Duodenal mucosa (tissue), 2 donors: ENCODE results near the gene PPFIBP1.

ENCODE experiments used
- H3K27ac ChIP-seq: one replicate; pipeline ENCODE4 v1.7.0; 2013; ENCODE audit warnings: low read depth, low read length
- H3K27me3 ChIP-seq, 2 donors: one replicate each; pipeline ENCODE4 v1.7.0; 2013; ENCODE audit warnings: low read length in 2 of 2, control low read depth in 1 of 2; ENCODE audit not compliant: insufficient read depth in 2 of 2, control insufficient read depth in 1 of 2
- H3K36me3 ChIP-seq, 2 donors: one replicate each; pipeline ENCODE4 v1.7.0; 2013; ENCODE audit warnings: low read length in 2 of 2, control low read depth in 1 of 2; ENCODE audit not compliant: insufficient read depth in 2 of 2, control insufficient read depth in 1 of 2
- H3K4me1 ChIP-seq, 2 donors: one replicate each; pipeline ENCODE4 v1.7.0; 2013; ENCODE audit warnings: low read length in 2 of 2, control low read depth in 1 of 2; ENCODE audit not compliant: insufficient read depth in 2 of 2, control insufficient read depth in 1 of 2
- H3K4me3 ChIP-seq, 2 donors: one replicate each; pipeline ENCODE4 v1.7.0; 2013; ENCODE audit warnings: low read length in 2 of 2, low read depth in 1 of 2
- H3K9ac ChIP-seq, 2 donors: one replicate each; pipeline ENCODE4 v1.7.0; 2013; ENCODE audit warnings: low read length in 2 of 2, low read depth in 1 of 2
- H3K9me3 ChIP-seq, 2 donors: one replicate each; pipeline ENCODE4 v1.7.0; 2013; ENCODE audit warnings: low read length in 2 of 2, control low read depth in 1 of 2; ENCODE audit not compliant: control insufficient read depth in 1 of 2

Gene PPFIBP1

GRCh38 chr12:27523642-27524493 lies at the start of gene PPFIBP1:
PPFIBP1 (plus strand) TSS chr12:27524206; CDS start chr12:27633397, 109,191 bp downstream.
- H3K27ac ChIP-seq: peak within 1 kb of the TSS; percentile 80
- H3K9ac ChIP-seq: peak within 1 kb of the TSS; percentile 75 to 87
- peaks cover 0 to 12% of the 10 kb centered on the region in 2 donors for H3K4me1 ChIP-seq
- H3K36me3 ChIP-seq: no peaks in the 10 kb centered on the region
- no peaks in the 10 kb centered on the region for H3K9me3 ChIP-seq
- H3K4me3 ChIP-seq: peak within 1 kb of the TSS; percentile 79 to 88
- H3K27me3 ChIP-seq: no peaks in the 10 kb centered on the region

DNA sequence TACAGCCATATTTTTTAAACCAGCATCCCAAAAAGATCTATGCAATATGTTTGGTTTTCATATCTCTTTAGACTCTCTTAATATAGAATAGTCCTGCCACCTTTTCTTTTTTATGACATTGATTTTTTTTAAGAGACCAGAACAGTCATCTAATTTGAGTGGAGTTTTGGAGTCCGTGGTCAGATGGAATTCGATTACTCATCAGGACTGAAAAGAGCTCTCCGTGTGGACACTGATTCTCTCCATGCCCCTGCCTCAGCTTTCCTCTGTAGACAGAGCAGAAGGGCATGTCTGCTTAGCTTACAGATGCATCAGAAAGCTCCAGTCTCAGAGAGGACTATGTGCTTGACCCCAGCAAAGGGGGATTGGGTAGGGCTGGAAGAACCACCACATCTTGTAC lies 49.7 kb upstream of the PPFIBP1 start:
- no peaks in the 10 kb centered on the region for H3K4me1 ChIP-seq
- no peak overlapping the region for H3K27ac ChIP-seq
- peaks cover 15 to 16% of the 10 kb centered on the region in 2 donors for H3K9me3 ChIP-seq
- no peaks in the 10 kb centered on the region for H3K27me3 ChIP-seq
- no peak overlapping the region for H3K4me3 ChIP-seq
- no peak overlapping the region for H3K9ac ChIP-seq
- H3K36me3 ChIP-seq: no peaks in the 10 kb centered on the region

DNA sequence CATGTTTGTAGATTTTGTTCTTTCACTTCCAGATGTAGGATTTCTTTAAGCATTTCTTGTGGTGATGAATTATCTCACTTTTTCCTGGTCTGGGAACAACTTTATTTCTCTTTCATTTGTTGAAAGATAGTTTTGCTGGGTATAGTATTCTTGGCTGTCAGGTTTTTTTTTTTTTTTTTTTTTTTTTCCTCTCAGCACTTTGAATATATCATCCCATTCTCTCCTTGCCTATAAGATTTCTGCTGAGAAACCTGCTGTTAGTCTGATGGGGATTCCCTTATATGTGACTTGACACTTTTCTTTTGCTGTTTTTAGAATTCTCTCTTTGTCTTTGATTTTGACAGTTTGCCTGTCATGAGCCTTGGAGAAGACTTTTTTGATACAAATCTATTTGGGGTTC lies 47.0 kb upstream of the PPFIBP1 start:
- Histone ChIP-seq H3K27me3 (no peaks in the 10 kb centered on the region), H3K4me1 (no peaks in the 10 kb centered on the region), H3K4me3 (no peak overlapping the region), H3K36me3 (no peaks in the 10 kb centered on the region), H3K9ac (no peak overlapping the region), H3K27ac (no peak overlapping the region), H3K9me3 (peaks cover 15 to 16% of the 10 kb centered on the region in 2 donors)

GRCh38 chr12:27478949-27479348 lies 45.1 kb upstream of the PPFIBP1 start:
- Histone ChIP-seq H3K4me1 (no peaks in the 10 kb centered on the region), H3K27ac (no peak overlapping the region), H3K9me3 (peaks cover 15 to 16% of the 10 kb centered on the region in 2 donors), H3K27me3 (no peaks in the 10 kb centered on the region), H3K36me3 (no peaks in the 10 kb centered on the region), H3K9ac (no peak overlapping the region), H3K4me3 (no peak overlapping the region)

DNA sequence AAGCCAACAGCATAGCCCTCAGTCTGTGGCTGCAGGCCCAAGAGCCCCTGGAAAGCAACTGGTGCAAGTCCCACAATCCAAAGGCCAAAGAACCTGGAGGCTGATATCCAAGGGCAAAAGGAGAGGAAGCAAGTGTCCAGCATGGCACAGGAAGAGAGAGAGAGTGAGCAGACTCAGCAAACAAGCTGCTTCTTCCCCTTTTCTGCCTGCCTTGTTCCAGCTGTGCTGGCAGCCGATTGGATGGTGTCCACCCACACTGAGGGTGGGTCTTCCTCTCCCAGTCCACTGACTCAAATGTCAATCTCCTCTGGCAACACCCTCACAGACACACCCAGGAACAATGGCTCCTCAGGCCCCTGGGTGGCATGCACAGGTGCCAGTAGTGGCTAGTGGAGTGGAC lies 44.0 kb upstream of the PPFIBP1 start:
- Histone ChIP-seq H3K9ac (no peak overlapping the region), H3K9me3 (peaks cover 15 to 16% of the 10 kb centered on the region in 2 donors), H3K4me1 (no peaks in the 10 kb centered on the region)

DNA sequence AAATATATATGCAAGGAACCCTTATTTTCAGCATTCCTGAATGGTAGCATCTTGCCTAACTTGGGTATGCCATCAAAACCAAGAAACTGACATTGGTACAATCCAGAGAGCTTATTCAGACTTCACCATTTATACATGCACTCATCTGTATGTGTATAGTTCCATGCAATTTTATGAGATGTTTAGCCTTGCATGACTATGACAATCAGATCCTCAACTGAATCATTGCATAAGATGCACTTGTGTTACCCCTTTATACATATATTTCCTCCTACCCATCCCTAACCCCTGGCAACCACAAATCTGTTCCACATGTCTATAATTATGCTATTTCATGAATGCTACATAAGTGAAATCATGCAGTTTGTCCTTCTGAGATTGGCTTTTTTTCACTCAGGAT lies 37.0 kb upstream of the PPFIBP1 start:
- Histone ChIP-seq H3K27ac (no peak overlapping the region), H3K4me1 (no peaks in the 10 kb centered on the region), H3K9me3 (no peaks in the 10 kb centered on the region), H3K9ac (no peak overlapping the region), H3K4me3 (no peak overlapping the region), H3K36me3 (no peaks in the 10 kb centered on the region), H3K27me3 (no peaks in the 10 kb centered on the region)

More for the DNA sequence above, 44.0 kb upstream of the PPFIBP1 start:
- Histone ChIP-seq H3K27me3 (no peaks in the 10 kb centered on the region), H3K4me3 (no peak overlapping the region), H3K36me3 (no peaks in the 10 kb centered on the region), H3K27ac (no peak overlapping the region)

DNA sequence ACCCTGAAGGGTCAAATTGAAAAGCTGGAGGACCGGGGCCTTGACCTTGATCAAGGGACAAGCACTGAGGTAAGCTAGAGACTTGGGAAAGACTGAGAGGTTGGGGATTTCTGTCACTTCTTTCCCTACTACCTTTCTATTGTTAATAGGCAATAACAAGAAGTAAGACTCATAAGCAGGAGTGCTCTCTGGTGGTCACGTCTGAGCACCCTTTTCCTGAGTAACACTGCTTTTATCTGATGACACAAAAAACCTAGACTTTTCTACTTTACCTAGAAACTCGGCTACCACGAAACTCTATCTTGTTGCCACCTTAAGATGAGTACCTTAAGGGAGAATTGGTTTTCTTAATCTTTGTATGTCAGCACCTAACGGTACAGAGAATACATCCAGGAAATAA lies 35.5 kb upstream of the PPFIBP1 start:
- no peaks in the 10 kb centered on the region for H3K4me1 ChIP-seq
- no peaks in the 10 kb centered on the region for H3K36me3 ChIP-seq
- H3K27ac ChIP-seq: no peak overlapping the region
- no peaks in the 10 kb centered on the region for H3K9me3 ChIP-seq
- H3K4me3 ChIP-seq: no peak overlapping the region
- H3K27me3 ChIP-seq: no peaks in the 10 kb centered on the region
- no peak overlapping the region for H3K9ac ChIP-seq

- H3K36me3 ChIP-seq: no peaks in the 10 kb centered on the region
- H3K9ac ChIP-seq: no peak overlapping the region
- no peak overlapping the region for H3K4me3 ChIP-seq
- H3K9me3 ChIP-seq: no peaks in the 10 kb centered on the region
- H3K4me1 ChIP-seq: no peaks in the 10 kb centered on the region
- H3K27ac ChIP-seq: no peak overlapping the region
- no peaks in the 10 kb centered on the region for H3K27me3 ChIP-seq
Observed at GRCh38 chr12:27491226-27491625, 32.8 kb upstream of the PPFIBP1 start.

GRCh38 chr12:27493260-27493940 lies 30.6 kb upstream of the PPFIBP1 start:
- Histone ChIP-seq H3K27me3 (no peaks in the 10 kb centered on the region), H3K36me3 (no peaks in the 10 kb centered on the region), H3K4me1 (no peaks in the 10 kb centered on the region), H3K9me3 (no peaks in the 10 kb centered on the region), H3K4me3 (no peak overlapping the region), H3K27ac (no peak overlapping the region), H3K9ac (no peak overlapping the region)

DNA sequence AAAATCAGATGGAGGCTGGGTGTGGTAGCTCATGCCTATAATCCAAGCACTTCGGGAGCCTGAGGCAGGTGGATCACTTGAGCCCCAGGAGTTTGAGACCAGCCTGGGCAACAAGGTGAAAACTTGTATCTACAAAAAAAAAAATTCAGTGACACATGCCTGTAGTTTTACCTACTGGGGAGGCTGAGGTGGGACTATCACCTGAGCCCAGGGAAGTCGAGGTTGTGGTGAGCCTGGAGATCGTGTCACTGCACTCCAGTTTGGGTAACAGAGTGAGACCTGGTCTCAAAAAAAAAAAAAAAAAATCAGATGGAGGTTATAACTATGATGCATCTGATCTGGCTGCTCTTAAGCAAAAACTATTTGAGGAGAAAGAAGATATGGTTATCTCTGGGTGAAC lies 26.6 kb upstream of the PPFIBP1 start:
- Histone ChIP-seq H3K27ac (no peak overlapping the region), H3K4me1 (no peaks in the 10 kb centered on the region), H3K36me3 (no peaks in the 10 kb centered on the region), H3K9me3 (no peaks in the 10 kb centered on the region), H3K27me3 (no peaks in the 10 kb centered on the region), H3K4me3 (no peak overlapping the region), H3K9ac (no peak overlapping the region)
